ENCODE results near the gene NRAP. TPM values are rescaled to one million over a fixed set of nuclear protein-coding genes. Genes with fewer than 3 reads are reported as not detected.

NRAP gene
- total RNA-seq, 4 donors from 2014 or later, result not detected

DNA sequence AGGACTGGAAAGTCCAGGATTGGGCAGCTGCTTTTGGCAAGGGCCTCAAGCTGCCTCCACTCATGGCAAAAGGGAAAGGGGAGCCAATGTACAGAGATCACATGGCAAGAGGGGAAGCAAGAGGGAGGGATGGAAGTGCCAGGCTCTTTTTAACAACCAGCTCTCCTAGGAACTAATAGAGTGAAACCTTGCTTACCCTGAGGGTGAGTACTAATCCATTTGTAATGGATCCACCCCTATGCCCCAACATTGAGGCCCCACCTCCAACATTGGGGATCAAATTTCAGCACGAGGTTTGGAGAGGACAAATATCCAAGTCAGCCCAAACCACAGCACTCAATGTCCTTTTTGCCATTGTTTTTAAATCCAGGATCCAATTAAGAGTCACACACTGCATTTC lies 98.5 kb downstream of the NRAP start:
- no peak for TF ChIP-seq POLR2A (IDR thresholded peaks at IDR 0.05)
- TF ChIP-seq, protein P1, sequence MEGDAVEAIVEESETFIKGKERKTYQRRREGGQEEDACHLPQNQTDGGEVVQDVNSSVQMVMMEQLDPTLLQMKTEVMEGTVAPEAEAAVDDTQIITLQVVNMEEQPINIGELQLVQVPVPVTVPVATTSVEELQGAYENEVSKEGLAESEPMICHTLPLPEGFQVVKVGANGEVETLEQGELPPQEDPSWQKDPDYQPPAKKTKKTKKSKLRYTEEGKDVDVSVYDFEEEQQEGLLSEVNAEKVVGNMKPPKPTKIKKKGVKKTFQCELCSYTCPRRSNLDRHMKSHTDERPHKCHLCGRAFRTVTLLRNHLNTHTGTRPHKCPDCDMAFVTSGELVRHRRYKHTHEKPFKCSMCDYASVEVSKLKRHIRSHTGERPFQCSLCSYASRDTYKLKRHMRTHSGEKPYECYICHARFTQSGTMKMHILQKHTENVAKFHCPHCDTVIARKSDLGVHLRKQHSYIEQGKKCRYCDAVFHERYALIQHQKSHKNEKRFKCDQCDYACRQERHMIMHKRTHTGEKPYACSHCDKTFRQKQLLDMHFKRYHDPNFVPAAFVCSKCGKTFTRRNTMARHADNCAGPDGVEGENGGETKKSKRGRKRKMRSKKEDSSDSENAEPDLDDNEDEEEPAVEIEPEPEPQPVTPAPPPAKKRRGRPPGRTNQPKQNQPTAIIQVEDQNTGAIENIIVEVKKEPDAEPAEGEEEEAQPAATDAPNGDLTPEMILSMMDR (IDR thresholded peaks at IDR 0.05), result no peak
- H3K36me3 ChIP-seq, result no peaks in the 10 kb centered on the region
- peaks cover 4 to 7% of the 10 kb centered on the region in 2 donors for H3K4me1 ChIP-seq
- no peaks in the 10 kb centered on the region for H3K27me3 ChIP-seq
- no peak overlapping the region for H3K27ac ChIP-seq
- no peak for DNase-seq
- intact Hi-C loops (cut with DNase I), result no loop called here
- no peaks in the 10 kb centered on the region for H3K9me3 ChIP-seq
- no peak overlapping the region for H3K4me3 ChIP-seq (replicated peaks in 1 of 3)
- WGBS, 2 donors, result 0 to 17% methylated on average over 1 of the region's 1 CpG

DNA sequence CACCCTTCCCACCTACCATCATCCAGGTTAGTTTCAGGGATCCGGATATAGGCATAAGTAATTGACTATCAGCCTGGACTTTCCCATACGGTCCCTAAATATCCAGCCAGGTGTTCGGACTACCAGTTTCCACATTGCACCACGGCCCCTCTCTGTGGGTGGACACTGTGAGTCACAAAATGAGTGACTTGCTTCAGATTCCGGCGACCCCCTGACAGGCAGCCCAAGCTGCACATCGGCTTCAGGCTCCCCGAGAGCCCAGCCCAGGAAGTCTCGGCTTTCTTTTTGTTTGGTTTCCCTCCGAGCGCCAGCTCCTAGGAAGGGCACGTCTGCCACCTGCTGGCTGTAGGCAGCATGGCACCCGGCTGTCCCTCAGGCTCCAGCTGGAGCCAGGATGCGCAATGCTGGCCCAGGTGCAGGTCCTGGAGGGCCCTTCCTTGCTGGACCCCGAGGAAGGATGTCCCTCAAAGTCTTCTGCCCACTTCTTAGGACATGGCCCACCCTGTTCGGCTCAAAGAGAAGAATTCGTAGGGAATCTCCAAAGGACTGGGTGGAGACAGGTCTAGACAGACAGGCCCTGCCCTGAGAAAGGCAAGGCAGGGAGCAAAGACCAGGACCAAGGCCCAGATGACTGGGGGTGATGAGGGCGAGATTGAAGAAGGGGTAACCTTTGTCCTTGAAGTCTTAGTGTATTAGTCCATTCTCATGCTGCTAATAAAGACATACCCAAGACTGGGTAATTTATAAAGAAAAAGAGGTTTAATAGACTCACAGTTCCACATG lies 100.3 kb downstream of the NRAP start:
- no peak overlapping the region for H3K27ac ChIP-seq
- DNase-seq, result peak; percentile 73 to 80
- no peaks in the 10 kb centered on the region for H3K27me3 ChIP-seq
- H3K36me3 ChIP-seq, result no peaks in the 10 kb centered on the region
- 7 to 11% methylated on average over 18 of the region's 18 CpGs for WGBS, 2 donors
- intact Hi-C loops (cut with DNase I), result no loop called here
- H3K4me1 ChIP-seq, result peaks cover 4 to 7% of the 10 kb centered on the region in 2 donors
- no peak overlapping the region for H3K4me3 ChIP-seq (replicated peaks in 1 of 3)
- H3K9me3 ChIP-seq, result no peaks in the 10 kb centered on the region
- TF ChIP-seq, protein P1 (IDR thresholded peaks at IDR 0.05), result peak; percentile 91 to 100 (median 98)
- TF ChIP-seq POLR2A (IDR thresholded peaks at IDR 0.05), result no peak

DNA sequence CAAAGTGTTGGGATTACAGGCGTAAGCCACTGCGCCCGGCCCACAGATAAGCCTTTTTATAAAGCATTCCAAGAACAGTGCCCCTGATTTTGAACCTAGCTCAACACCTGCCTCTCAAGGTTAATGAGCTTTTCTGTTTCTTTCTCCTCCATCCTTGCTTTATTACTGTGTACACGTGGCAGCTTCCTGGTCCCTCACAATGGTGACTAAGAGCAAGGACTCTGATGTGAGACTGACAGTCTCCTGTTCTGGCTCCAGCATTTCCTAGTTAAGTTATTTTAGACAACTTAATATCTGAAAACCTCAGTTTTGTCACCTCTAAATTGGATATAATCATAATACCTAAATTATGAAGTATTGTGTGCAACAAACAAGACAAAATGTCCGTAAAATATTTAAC lies 101.1 kb downstream of the NRAP start:
- TF ChIP-seq, protein P1 (IDR thresholded peaks at IDR 0.05), result no peak
- TF ChIP-seq POLR2A (IDR thresholded peaks at IDR 0.05), result no peak
- Histone ChIP-seq H3K9me3 (no peaks in the 10 kb centered on the region), H3K36me3 (no peaks in the 10 kb centered on the region), H3K4me1 (peaks cover 7% of the 10 kb centered on the region in 2 donors), H3K4me3 (replicated peaks in 1 of 3) (no peak overlapping the region), H3K27ac (no peak overlapping the region), H3K27me3 (no peaks in the 10 kb centered on the region)
- intact Hi-C loops (cut with DNase I), result no loop called here
- 89 to 95% methylated on average over 5 of the region's 5 CpGs for WGBS, 2 donors
- no peak for DNase-seq

DNA sequence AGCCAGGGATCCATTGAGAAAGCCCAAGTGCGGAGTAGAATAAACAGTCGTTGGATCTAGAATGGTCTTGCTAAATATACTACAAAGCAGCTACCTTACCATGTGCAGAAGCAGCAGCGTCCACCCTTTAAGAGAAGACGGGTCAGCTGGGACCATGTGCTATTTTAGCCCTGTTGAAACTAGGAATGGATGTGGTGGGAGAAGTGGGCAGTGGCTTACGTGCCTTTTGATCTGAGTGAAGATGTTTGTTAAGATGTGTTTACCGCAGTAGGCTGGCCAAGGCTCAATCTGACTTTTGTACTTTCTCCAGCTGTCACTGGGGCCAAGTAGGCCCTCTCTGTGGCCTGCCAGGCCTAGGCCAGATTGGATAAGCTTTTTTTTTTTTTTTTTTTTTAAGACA lies 101.8 kb downstream of the NRAP start:
- Histone ChIP-seq H3K4me1 (peaks cover 7% of the 10 kb centered on the region in 2 donors), H3K9me3 (no peaks in the 10 kb centered on the region), H3K27me3 (no peaks in the 10 kb centered on the region), H3K36me3 (no peaks in the 10 kb centered on the region), H3K4me3 (replicated peaks in 1 of 3) (no peak overlapping the region), H3K27ac (peak overlapping the region in 1 of 3 donors; percentile 40)
- 54 to 66% methylated on average over 6 of the region's 6 CpGs for whole genome bisulfite sequencing, 2 donors
- TF ChIP-seq, protein P1 (IDR thresholded peaks at IDR 0.05), result no peak
- TF ChIP-seq POLR2A (IDR thresholded peaks at IDR 0.05), result no peak
- DNase-seq, result peak in 1 of 2 donors; percentile 14
- intact Hi-C loops (cut with DNase I), result no loop called here

DNA sequence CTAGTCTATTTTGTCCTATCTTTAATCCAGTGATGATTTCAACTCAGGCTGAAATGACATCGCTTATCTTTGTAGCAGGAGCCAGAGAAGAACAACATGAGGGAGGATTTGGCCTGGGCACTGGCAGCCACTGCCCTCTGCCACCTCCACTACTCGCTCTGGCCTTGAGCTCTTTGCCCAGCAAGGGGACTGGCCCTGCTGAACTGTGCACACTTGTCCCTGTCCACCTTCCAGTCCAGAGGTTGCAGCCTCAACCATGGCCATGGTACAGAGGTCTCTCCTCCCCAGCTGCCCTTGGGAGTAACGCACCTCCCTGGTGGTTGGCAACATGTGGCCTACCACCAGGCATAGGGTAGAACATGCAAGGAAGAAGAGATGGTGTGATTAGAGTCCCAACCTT lies 102.6 kb downstream of the NRAP start:
- no peak for TF ChIP-seq POLR2A (IDR thresholded peaks at IDR 0.05)
- TF ChIP-seq, protein P1 (IDR thresholded peaks at IDR 0.05), result no peak
- no peaks in the 10 kb centered on the region for H3K36me3 ChIP-seq
- peaks cover 7% of the 10 kb centered on the region in 2 donors for H3K4me1 ChIP-seq
- H3K27me3 ChIP-seq, result no peaks in the 10 kb centered on the region
- WGBS, 2 donors, result 93 to 98% methylated on average over 3 of the region's 3 CpGs
- no peaks in the 10 kb centered on the region for H3K9me3 ChIP-seq
- DNase-seq, result no peak
- intact Hi-C loops (cut with DNase I), result no loop called here
- H3K27ac ChIP-seq, result peak overlapping the region in 1 of 3 donors; percentile 40
- no peak overlapping the region for H3K4me3 ChIP-seq (replicated peaks in 1 of 3)

Data from thyroid gland (tissue), 4 donors.